NCI-H2196 (cell line): ENCODE measurements around the gene SPTAN1.

Experiments
- DNase-seq: peaks from one replicate; lab custom pipeline; 2025; ENCODE audit not compliant: unreplicated experiment; lab: John Stamatoyannopoulos, UW

Gene SPTAN1

GRCh38 chr9:128595471-128595870 lies 43.1 kb downstream of the SPTAN1 start:
- DNase-seq: no peak

GRCh38 chr9:128600099-128600498 lies 47.7 kb downstream of the SPTAN1 start:
- DNase-seq: no peak

DNA sequence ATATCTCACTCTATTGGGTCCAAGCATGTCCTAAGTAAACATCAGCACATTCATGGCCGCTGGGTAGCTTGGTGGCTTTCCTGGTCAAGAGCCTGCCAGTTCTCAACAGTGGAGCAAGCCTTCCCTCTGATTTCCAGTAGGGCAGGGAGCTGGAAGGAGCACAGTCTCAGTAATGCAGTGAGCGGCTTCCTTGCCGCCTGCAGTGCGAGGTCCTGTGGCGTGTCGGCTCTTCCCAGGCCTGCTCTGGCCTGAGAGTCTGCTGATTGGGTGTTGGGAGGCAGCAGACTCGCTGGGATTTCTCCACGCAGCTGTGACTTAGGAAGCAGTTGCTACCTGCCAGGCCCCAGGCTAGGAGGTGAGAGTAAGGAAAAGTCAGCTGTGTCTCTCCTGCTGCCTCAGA lies 51.3 kb downstream of the SPTAN1 start:
- DNase-seq: no peak

DNA sequence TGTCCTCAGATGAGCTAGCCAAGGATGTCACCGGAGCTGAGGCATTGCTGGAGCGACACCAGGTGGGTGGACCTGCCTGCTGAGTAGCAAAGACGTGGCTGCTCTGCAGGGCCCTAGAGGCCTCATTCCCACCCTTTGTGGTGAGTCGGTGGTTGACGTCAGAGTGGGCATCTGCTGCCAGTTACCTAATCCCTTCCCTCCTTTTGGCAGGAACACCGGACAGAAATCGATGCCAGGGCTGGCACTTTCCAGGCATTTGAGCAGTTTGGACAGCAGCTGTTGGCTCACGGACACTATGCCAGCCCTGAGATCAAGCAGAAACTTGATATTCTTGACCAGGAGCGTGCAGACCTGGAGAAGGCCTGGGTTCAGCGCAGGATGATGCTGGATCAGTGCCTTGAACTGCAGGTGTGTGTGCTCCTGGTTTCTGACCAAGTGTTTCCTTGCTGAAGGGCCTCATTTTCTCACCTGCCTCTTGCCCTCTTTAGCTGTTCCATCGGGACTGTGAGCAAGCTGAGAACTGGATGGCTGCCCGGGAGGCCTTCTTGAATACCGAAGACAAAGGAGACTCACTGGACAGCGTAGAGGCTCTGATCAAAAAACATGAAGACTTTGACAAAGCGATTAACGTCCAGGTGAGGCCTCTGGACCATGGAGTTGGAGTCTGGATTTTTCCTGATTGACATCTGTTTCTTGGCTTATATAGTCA lies 55.4 kb downstream of the SPTAN1 start:
- DNase-seq: peak; percentile 98

DNA sequence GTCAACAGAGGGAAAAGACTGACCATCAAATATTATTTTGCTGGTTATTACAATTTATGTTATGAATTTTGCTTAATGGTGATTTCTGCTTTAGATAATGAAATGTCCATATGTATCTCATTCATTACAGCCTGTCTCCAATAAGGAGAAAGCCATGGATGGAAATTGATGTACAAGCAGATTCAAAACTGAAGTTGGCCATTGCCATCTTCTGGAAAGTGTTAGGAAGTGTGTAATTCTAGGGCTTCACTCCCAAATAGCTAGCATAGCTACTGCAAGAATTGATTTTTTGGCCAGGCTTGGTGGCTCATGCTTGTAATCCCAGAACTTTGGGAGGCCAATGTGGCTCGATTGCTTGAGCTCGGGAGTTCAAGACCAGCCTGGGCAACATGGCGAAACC lies 58.5 kb downstream of the SPTAN1 start:
- DNase-seq: no peak

GRCh38 chr9:128611600-128612394 lies 59.4 kb downstream of the SPTAN1 start:
- no peak for DNase-seq

GRCh38 chr9:128614728-128615127 lies 62.3 kb downstream of the SPTAN1 start:
- DNase-seq: no peak

DNA sequence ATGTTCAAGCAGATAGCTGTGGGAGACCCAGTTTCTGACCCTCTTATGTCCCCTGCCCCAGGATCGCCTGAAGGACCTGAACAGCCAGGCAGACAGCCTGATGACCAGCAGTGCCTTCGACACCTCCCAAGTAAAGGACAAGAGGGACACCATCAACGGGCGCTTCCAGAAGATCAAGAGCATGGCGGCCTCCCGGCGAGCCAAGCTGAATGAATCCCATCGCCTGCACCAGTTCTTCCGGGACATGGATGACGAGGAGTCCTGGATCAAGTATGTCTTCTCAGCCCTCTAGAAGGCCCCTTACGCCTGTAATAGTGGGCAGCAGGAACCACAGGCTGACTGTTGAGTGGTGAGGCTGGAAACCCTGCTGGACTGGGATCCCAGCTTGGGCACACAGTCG lies 63.2 kb downstream of the SPTAN1 start:
- no peak for DNase-seq

DNA sequence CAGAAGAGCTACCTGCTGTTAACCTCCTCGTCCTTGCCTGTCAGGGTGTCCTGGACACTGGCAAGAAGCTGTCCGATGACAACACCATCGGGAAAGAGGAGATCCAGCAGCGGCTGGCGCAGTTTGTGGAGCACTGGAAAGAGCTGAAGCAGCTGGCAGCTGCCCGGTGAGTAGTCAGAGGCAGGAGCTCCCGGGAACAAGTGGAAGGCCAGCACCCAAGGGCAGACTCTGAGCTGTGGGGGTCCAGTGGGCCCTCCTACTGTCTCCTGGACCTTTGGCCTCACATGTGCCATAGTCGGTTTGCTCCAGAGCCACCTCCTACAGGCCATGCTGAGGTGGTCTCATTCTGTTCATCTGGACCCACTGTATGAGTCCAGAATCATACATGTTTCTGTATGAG lies 65.6 kb downstream of the SPTAN1 start:
- no peak for DNase-seq

DNA sequence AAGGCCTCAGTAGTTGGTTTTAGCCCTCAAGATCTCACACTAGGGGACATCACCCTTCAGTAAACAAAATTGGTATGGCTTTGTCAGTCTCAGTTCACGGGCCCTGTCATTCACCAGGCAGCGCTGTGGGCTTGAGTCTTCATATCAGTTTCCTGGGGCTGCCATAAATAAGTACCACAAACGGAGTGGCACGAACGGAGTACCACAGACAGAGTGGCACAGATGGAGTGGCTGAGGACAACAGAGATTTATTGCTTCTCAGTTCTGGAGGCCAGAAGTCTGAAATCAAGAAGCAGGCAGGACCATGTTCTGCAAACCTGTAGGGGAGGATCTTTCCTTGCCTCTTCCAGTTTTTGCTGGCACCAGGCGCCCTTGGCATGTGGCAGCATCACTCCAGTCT lies 66.7 kb downstream of the SPTAN1 start:
- DNase-seq: no peak

DNA sequence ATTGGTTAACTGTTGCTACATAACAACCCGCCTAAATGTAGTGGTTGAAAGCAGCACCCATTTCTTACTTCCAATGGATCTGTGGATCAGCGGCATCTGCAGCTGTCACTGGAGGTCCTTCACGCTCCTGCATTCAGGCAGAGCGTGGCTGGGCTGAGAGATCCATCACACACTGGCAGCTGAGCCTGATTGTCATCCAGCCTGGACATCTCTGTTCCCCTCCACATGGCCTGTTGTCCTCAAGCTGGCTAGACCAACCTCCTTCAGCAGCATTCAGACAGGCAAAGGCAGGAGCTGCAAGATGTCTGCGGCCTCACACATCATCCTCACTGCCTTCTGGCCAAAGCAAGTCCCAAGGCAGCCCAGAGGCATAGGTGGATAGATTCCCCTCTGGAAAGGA lies 67.4 kb downstream of the SPTAN1 start:
- no peak for DNase-seq

DNA sequence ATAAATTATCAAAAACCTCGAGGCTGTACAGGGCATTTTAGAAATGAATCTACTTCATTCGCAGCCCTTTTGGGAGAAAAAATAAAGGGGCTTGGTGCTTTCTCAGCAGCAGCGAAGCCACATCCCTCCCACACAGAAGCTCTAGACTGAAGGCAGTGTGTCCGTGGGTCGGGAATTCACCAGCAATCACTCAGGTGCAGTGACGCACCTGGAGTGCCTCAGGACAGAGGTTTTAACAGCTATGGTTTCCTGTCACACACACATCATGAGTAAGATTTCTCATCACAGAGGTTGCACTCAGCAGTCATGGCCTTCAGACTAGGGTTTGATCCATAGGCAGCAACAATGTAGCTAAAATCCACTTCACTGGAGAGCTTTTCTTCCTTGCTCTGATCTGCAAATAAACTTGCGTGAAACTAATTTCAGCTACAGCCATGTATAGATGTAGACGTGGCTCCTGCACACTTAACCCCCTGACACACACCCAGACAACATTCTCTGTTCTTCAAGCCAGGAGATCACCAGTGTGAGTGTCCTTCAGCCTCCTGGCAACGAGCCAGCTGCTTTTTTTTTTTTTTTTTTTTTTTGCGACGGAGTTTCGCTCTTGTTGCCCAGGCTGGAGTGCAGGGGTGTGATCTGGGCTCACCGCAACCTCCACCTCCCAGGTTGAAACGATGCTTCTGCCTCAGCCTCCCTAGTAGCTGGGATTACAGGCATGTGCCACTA lies 69.5 kb downstream of the SPTAN1 start:
- DNase-seq: no peak

DNA sequence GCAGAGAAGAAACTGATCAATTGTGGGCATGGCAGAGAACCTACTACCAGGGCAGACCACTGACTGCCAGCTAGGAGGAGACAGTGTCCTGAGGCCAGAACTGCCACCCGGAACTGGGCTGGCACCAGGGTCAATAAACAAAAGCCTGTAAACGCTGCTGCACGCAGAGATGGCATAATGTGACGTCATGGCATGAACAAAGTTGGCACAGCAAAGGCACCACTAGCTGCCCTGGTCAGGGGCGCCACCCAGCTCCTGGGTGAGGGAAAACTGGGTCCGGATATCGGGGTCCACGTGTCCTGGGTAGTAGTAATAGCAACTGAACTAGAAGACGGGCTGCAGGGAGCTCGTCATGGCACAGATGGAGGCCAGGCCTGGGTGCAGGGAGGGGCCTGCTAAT lies 72.2 kb downstream of the SPTAN1 start:
- no peak for DNase-seq

DNA sequence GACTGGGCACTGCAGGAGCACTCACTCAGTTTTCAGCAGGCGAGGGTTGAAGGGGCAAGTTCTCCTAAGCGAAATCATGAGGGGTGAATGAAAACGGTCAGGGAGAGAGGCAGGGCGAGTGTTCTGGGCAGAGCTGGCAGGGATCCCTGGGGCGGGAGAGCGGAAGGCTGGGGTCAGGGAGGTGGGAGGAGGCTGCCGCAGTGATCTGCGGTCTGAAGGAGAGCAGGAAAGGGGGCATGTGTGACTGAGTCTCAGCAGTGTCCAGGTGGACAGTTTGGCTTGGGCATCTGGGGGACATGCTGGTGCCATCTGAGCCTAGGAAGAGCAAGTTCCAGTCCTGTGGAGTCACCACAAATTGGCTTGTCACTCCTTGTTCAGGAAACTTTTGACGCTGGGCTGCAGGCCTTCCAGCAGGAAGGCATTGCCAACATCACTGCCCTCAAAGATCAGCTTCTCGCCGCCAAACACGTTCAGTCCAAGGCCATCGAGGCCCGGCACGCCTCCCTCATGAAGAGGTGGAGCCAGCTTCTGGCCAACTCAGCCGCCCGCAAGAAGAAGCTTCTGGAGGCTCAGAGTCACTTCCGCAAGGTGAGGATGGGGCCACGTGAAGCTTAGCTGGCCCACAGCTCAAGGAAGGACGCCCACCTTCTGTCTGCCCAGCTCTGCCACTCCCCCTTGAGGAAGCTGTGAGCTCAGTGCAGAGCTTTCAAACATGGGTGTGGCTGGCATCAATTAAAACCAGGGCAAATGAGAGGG lies 73.2 kb downstream of the SPTAN1 start:
- no peak for DNase-seq

DNA sequence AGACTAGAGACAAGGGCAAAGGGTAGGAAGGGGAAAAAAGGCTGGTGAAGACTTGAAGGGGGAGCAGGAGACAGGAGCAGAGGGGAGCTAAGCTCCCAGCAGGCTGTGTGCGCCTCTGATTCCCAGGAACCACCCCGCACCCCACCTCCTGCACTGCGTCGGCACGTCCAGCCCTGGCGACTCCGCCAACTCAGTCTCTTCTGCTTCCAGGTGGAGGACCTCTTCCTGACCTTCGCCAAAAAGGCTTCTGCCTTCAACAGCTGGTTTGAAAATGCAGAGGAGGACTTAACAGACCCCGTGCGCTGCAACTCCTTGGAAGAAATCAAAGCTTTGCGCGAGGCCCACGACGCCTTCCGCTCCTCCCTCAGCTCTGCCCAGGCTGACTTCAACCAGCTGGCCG lies 73.8 kb downstream of the SPTAN1 start:
- no peak for DNase-seq

DNA sequence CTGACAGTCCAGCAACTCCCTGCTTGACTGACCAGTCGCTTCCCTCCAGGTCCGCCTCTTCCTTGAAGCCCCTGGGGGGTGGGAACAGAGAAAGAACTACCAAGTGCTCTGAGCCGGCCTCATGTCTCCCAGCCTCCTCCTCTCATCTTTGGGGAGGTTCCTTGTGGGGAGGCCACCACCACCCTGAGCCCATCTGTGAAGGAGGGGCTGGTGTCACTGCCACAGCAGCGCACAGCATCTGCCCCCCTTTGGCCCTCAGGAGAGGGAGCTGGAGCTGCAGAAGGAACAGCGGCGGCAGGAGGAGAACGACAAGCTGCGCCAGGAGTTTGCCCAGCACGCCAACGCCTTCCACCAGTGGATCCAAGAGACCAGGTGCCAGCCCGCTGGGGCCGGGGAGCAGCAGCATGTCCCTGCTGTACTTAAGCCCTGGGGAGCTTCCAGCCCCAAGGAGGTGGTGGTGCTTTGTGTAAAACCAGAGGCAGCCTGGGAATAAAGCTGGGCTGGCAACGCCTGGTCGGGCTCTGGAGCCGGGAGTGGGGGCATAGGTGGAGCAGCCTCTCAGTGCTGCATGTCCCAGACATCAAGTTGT lies 74.8 kb downstream of the SPTAN1 start:
- no peak for DNase-seq

DNA sequence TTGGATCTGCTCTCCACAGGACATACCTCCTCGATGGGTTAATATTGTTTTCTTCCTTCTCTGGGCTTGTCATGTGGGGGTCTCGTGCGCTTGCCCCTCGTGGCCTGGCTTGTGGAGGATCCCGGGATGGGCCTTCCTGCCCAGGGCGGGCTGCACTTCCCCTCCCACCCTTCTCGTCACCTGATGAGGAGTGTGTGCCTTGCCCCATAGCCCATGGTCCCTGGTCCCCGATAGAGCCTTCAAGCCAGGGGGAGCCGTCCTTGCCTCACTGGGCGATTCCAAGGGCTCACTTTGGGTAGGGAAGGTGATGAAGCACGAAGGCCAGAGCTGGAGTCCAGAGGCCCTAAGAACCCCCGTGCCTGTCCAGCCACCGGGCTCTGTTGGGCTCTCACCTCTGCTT lies 75.5 kb downstream of the SPTAN1 start:
- no peak for DNase-seq

GRCh38 chr9:128628471-128629048 lies 76.2 kb downstream of the SPTAN1 start:
- no peak for DNase-seq

DNA sequence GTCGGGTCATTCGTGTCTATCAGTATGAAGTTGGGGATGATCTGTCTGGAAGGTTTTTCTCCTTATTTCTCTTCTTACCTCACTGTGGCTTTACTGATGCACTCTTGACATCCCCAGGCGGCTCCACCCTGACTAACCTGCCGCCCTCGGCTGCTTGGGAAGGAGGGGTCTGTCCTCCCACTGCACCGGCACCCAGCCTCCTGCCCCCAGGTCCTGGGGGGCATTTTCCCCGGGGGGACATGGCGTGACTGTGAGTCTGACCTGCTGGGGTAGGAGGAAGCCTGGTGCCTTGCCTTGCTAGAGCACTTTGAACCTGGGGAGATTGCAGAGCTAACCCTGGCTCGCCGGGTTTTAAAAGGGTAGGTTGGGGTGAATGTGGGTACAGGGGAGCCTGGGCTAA lies 76.7 kb downstream of the SPTAN1 start:
- no peak for DNase-seq

GRCh38 chr9:128629852-128630545 lies 77.6 kb downstream of the SPTAN1 start:
- no peak for DNase-seq
